Renal pelvis (tissue), 4 donors: ENCODE measurements around the gene HIVEP1. TPM values are rescaled to one million over a fixed set of nuclear protein-coding genes. Genes with fewer than 3 reads are reported as not detected.
A peak's percentile ranks its signal among the peaks of the same experiment; 100 is the strongest.

Experiments used
- DNase-seq: peaks from one replicate; pipeline ENCODE4 v3.0.0-alpha.2; 2013
- polyA plus RNA-seq, 3 donors: library from polyadenylated mRNA; unstranded; fragments of 120-200 nt; gene quantifications; one replicate each; pipeline ENCODE4 v1.2.1, GENCODE V29; 2013; ENCODE audit not compliant: insufficient read length in 3 of 3

Gene HIVEP1
- polyA plus RNA-seq, 3 donors: 23.2 to 25.0 (median 23.9) TPM

DNA sequence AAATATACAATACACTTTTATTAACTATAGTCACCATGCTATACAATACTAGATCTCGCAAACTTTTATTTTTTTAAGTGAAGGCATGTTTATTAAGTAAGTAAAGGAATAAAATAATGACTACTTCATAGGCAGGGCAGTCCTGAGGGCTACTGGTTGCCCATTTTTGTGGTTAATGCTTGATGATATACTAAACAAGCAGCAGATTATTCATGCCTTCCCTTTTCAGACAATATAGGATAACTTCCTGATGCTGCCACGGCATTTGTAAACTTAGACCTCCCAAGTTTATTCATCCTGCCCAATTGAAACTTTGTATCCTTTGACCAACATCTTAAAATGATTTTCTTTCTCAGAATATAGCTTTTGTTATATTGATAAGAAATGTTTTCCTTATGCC, 24.7 kb upstream of the HIVEP1 start:
- no peak for DNase-seq

DNA sequence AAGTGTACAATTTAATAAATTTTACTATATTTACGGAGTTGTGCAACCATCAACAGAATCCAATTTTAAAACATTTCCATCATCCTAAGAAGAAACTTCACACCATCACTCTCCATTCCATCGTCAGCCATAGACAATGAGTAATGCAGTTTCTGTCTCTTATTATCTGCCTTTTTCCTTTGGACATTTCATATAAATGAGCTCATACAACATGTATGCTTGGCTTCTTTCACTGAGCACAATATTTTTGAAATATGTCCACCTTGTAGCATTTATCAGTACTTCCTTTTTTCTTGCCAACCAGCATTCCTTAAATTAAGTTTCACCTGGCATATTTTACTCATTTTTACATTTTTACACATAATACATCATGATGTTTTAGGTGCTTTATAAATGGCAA, 22.7 kb upstream of the HIVEP1 start:
- DNase-seq: no peak

DNA sequence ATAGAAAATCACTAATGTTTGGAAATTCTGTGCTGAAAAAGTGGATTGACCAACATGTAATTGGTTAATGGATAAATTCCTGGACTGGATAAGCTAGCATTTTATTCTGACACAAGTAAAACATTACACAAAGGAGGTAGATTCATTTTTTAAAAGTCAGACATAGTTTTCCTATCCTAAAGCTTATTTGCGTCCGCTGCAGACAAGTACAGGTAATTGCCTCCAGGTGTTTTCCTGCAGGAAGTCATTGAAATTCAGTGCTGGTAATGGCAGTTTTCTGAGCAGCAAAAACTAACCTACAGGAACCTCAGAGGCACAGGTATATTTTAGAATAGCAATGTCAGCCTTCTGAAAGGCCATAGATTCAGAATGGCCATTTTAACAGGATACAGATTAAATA, 20.0 kb upstream of the HIVEP1 start:
- DNase-seq: no peak

DNA sequence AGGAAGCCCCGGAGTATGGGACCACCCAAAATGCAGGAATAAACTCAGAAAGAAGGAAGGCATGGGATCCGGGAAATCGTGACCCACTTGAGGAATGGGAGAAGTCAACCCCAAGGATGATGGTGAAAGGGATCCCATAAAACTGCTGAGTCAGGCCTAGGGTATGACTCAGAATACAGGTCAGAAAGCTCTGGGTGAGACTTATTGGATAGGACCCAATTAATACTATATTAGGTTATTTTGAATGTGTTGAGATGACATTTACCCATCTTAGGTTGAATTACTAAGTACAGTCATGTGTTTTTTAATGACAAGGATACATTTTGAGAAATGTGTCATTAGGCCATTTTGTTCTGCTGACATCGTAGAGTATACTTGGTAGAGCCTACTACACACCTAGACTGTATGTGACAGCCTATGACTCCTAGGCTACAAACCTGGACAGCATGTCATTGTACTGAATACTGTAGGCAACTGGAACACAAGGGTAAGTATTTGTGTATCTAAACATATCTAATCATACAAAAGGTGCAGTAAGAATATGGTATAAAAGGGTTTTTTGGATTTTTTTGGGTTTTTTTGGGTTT, 17.1 kb upstream of the HIVEP1 start:
- no peak for DNase-seq

DNA sequence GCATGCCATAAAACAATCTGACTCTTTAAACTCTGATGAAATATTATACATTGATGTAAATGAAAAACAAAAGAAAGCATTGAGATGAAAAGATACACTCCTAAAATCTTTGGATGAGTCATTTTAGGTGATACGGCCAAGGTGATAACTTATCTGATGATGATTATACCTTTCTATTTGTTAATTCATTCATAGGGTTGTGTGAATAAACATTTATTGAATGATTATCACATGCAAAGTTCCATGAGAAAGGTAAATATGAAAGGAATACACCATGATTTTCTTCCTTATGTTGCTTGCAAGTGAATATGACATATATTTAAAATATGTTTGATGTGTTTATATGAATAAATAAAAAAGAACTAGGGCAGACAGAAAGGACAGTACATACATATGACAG, 15.4 kb upstream of the HIVEP1 start:
- DNase-seq: no peak

DNA sequence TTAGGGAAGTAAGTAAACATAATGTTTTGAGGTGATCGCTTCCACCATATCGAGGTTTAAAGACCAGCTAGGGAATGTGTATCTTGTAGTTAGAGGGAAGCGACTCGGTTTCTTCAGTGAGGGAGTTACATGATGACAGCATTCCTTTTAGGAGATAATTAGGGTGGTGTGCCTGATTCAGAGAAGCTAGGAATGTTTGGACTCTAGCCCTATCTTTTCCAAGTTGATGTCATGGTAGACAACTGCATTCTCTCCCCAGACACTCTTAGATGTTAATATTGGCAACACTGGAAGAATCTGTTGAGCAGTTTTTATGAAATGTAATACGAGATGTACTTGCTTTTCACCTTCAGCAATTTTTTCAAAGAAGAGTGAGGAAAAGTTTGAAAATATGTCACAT, 12.9 kb upstream of the HIVEP1 start:
- DNase-seq: no peak

DNA sequence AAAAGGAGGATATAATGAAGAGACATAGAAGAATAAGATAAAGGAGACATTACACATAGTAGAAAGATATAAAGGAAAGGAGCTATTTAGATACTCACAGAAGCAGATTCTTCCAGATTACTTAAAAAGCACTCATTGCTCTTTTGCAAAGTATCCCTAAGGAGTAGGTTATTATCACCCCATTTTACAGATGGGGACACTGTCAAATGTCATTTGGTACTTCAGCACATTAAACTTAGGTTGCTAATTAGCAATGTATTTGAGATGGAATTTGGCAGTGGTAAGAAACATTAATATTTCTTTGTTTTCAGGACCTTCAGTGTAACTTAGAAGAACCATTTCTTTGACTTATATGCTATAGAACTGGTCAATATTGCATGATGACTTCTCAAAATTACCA, 11.9 kb upstream of the HIVEP1 start:
- no peak for DNase-seq

DNA sequence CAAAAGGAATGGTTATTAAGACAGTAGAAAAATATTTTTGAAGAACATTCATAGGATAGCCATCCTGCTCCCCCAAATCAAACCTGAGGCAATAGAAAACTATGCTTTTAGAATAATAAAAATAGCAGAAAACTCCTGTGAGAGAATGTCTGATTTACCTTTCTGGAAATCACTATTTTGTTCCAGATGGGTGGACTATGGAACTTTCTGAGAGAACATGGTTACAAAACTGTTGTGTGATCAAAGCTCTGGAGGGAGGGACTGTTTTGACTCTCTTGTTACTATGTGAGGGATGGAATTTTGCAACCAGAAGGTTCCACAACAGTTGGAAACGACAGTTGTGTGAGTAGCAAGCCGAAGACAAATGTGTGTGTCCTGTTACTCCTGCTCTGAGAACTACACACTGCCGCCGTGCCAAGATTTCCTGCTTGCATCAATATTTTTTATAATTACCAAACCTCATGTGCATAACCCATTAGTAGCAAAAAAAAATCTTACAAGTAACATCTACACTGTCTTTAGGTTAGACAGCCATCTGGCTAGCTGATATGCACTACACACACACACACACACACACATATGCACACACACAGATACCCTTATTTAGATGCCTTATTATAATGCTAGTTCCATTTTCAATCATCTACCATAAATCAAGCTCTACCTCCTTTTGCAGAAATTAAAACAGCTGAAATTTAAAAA, 11.0 kb upstream of the HIVEP1 start:
- peak; percentile 19 for DNase-seq

DNA sequence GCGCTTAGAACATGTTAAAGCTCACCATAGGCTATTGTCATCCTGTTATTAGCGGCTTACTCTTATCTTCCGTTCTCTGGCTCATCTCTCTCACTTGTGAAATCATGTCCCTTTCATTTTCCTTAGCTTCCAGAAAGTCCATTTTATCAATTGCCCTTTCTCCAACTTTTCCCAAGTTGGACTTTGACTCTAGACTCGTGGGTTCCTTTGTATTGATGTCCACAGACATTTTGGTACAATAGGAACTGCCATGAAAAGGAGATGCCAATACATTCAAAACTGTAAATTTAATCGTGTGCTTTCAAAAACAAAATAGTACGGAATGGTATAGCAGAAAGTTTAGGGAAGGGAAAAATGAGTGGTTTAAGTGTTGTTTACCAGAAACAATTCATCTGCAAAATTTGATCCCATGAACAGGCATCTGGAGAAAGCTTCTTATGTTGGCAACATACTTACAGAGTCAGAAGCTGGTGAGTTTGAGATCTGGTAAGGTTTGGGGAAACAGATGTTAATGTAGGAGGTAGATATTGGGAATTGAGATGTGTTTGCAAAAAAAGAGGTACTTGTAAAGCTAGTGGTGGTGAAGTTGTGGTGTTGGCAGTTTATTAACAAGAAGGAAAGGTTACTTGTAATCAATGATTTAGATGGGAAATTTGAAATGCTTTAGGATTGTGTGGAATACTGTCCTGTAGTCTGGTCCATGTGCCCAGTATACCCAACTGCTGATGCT, 10.2 kb upstream of the HIVEP1 start:
- no peak for DNase-seq

DNA sequence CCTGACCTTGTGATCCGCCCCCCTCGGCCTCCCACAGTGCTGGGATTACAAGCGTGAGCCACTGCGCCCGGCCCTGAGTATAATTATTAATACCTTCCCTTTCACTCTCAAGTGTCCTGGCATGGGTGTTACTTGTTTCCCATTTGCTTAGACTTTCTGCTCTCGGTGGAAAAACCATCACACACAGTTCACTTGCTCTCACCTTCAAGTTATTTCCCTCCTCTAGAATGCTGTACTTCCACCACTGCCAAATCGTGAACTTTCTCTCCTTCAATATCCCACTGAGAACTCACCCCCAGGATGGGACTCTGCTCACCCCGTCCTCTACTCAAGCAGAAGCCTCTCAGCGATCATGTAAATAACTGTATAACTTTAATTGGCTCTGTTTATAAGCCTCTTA, 4.6 kb upstream of the HIVEP1 start:
- DNase-seq: peak; percentile 22

DNA sequence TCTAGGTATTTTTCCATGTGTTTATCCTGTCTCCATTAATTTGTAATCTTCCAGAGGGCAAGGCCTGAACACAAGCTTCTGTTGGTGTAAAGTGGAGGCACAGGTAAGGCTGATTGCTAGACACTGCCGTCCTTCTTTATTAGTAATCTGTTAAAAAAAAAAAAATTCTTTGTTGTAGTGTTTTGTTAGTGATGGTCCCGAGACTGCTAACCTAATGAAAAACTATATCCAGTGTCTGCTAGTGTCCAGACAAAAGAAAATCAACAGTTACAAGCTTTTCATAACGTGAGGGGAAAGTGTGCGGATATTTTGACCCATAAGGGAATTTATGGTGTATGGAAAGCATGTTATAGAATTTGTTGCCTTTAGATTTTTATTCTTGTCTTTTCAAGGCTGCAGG, 4.2 kb upstream of the HIVEP1 start:
- peak; percentile 12 for DNase-seq

DNA sequence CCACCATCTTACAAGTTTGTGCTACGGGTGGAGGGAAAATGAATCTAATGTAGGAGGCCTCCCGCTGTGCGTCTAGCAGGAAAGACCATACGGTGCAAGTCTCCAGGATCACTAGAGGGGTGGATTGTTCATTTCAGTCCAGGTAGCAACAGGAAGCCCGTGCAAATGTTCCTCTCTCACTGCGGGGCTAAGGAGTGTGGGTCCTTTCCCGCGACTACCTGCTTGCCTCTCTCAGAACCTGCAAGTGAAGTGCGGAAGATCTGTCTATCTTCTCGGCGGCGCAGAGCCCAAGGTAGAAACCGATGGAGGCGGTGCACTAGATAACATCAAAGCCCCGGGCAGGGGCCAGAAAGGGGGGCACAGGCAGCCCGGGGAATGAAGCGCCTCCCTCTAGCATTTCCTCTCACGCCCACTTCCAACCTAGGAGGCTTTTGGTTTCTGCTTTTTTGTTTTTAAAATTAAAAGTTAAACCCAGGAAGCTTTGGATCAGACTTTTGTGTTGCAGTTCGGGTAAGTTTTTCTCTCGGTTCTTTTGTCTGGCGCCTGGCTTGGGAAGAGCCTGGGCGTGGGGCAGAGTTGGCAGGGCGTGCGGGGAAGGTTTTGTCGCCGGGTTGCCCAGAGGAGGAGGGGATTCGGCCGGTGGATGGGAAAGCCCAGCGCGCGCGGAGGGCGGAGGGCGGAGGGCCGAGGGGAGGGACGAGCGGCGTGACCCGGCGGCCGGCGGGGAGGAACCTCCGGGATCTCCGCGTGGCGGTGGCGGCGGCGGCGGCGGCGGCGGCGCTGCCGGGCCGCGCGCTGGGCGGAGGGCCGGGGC, 3.5 kb upstream of the HIVEP1 start:
- DNase-seq: peak; percentile 85

DNA sequence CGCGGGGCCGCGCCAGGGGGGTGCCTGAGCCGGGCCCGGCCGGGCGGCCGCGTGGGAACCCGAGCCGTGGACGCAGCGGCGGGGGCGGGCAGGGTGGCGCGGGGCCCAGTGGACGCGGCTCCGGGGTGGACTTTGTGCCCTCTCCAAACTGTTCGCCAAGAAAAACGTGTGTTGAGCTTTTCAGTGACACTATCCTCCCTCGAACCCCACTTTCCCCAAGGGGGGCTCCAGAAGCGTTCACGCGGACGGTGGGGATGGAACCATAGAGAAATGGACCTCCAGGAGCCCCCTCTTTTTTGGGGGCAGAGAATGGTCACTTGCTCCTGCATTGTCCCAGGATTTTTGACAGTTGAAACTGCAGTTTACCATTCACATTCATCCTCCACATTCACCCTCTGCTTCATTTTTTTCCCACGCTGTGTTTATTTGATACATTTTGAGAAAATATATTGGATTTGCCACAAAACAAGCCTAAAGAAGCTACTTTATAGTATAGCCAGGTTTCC, 2.9 kb upstream of the HIVEP1 start:
- no peak for DNase-seq

DNA sequence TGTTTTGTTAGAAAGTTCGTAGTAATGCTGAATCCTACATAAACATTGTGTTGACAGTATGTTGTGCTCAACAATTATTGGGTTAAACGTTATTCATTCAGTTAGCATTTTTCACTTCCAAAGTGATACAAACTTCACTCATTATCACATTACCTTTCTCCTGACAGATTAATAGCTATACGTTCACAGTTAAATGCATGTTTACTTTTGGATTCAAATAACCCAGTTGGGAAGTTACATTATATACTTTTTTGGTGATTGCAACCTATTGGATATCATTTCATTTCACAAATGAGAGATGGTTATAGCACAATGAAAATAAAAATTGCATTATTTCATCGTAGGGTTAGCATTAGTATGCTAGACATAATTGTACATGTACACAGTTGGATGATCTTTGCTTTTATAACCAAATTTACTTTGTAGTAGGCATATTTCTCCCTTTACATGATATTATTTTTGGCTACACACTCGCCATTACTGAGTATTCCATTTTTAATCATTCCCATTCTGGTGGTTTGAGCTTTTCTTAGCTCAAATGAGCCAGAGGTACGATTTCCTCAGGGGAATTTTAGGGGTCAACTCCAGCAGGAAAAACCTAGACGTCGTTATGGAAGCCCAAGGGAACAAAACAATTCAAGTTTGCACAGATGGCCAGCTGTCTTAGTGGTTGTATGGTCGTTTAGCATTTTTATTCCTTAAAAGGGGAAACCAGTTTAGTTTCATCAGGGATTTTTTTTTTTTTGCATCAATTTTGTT, 2.1 kb upstream of the HIVEP1 start:
- no peak for DNase-seq

DNA sequence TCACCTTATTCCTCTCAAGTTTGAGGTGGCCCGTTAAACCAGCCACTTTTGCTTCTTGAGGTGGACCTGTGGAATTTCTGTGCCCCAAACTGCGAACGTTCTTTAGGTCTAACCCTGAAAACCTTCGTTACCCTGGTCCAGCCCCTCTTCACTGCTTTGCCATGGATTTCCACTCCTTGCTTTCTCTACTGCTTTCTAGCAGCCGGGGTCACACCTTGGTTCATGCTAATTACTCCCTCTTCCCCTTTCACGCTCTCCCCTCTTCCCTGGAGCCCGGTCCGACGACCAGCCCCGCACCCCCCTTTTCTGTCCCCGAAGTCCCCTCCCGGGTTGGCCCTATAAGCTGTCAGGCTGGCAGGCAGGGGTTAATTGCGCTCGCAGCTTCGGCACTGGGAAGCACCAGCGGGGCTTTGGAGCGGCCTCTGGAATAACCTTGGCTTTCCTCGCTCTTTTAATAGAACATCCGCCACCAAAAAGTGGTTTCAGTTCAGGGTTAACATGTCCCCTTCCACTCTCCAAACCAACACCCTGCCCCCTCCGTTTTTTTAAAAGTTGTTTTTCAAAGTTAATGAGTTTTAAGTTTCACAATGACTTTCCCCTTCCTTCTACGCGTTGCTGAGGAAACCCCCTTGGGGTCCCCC, 1.4 kb upstream of the HIVEP1 start:
- no peak for DNase-seq

DNA sequence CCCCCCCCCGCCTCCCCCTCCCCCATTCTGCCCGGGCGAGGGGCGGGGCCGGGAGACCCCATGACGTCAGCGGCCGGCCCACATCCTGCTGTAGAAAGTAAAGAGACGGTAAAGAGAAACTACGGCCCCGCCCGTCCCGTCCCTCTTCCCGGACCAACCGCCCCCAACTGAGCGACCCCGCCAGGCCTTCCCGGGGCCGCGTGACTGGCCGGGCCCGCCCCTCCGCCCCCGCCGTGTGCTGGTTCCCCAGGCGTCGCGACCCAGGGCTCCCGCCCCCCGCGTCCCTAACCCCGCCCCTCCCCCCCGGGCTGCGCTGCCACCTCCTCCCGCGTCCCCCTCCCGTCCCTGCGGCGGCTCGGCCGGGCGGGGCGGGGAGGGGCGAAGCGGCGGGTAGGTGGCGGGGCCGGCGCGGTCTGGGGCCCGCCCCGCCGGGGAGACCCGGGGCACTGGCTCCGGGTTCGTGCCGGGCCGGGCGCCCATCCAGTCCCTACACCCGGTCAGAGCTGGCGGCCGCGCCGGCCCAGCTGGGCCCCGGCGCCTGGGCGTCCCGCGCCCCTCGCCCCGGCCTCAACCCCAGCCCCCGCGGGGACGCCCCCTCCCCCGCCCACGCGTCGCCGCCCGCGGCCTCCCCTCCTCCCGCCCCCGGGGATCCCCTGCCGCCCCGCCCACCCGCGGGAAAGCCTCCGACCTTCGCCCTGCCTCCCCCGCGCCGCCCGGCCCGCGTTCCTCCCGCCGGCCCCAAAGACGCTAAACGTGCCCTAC, 655 bp upstream of the HIVEP1 start:
- DNase-seq: peak; percentile 96

DNA sequence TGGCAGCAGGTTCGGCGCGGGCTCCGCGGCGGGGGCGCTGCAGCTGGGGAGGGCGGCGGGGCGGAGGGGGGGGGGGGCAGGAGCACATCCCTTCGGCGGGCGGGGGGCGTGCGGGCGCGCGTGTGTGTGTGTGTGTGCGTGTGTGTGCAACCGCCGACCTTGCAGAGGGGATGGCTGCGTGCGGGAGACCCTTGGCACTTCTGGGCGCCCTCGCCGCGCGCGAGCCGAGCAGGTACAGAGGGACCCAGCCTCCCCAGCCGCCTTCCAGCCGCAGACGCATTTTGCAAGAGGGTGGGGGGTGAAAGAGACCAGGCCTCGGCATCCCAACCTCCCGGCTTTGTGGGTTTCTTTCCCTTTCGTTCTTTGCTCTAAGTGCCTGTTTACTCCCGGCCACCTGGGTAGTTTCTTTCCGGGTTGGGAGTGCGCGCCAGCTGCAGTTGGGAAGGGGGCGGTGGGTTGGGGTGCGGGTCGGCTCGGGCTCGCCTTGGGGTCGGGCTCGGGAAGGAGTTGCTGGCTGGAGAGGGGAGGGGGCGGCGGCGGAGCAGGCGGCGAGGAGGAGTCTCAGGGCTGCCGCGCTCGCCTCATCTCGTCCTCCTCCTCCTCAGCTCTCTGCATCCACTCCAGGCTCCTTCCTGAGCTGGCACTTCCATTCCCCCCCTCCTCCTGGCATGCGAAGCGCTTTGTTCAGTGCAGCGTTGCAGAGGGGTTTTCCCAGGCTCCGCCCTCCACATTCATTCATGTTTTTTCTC, 620 bp downstream of the HIVEP1 start:
- peak; percentile 87 for DNase-seq

DNA sequence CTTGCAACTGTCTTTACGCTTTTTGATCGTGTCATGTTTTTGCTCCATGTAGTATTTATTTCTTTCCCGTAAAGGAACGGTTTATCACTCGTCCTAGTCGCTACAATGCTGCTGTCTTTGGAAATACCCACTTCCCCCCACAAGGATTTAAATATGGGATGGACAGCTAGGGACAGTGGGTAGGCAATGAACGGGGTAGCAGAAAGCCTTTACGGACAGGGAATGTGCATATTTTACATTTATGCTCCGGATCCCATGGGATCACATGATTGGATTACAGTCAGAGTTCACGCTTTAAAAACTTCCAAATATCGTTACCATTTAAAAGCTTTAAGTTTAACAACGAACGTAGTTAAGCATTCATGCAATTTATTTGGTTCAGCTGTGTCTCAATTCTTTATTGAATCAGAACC, 1.2 kb downstream of the HIVEP1 start:
- DNase-seq: no peak
